ENCODE data around the gene RBM17.
"Not testable (repeated sequence)": the region's sequence is repeated elsewhere in the genome, so short reads cannot be mapped to it uniquely, and the experiment has no call there.

The RBM17 gene

DNA sequence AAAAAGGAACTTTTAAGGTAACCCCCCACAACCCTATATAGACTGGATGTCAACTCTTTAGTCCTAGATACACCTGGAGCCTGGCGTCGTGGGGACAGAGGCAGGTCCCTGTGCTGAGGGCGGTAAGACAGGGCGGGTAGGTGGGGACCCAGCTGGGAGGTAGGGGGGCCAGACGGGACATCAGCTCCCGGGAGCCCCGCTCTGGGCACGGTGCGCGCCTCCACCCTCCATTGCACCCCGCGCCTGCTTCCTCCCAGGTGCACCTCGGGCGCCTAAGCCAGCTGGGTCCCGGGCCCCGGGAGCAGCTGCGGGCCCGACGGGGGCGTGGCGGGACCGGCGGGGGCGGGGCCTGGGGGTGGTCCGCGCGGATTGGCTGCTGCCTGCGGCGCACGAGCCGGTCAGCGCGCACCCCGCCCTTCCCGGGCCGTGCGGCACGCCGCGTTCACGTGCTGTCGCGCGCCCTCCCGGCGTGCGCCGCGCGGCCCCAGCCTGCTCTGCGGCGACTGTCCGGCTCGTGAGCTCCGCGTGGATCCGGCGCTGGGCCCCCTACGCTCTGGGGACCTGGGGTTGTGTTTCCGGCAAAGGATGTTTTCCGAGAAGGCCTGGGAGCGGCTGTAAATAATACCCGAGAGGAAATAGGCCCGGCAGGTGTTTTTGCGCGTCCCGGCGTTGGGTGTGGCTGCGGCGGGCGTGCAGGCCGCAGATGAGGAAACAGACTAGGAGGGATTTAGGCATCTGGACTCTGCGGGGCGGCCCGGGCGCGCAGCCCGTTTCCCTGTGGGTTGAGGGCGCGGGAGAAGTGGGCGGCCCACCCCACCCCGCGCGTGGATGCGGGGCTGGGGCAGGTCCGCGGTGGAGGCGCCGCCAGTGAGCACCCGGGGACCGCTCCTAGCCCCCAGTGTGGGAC is 74.8 kb downstream of the RBM17 start:
- DNase-seq: peak; percentile 93

DNA sequence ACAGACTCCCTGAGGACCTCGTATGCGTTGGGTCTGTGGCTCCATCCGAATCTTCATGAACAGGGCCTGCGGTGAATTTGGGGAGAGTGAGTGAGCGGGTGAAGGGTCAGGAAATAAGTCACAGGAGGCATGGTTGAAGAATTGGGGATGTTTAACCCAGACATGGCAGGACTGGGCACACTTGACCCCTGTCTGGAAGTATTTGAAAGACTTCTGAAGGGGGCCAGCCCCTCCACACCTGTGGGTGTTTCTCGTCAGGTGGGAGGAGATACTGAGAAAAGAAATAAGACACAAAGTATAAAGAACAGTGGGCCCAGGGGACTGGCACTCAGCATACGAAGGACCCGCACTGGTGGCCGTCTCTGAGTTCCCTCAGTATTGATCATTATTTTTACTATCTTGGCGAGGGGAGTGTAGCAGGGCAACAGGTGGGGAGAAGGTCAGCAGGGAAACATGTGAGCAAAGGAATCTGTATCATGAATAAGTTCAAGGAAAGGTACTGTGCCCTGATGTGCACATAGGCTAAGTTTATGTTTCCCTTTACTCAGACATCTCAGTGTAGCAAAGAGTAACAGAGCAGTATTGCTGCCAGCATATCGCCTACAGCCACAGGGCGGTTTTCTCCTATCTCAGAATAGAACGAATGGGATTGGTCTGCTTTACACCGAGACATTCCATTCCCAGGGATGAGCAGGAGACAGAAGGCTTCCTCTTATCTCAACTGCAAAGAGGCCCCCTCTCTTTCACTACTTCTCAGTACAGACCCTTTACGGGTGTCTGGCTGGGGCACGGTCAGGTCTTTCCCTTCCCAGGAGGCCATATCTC is 75.6 kb downstream of the RBM17 start:
- DNase-seq: peak; percentile 22

- no peak for DNase-seq
These were observed 76.4 kb downstream of the RBM17 start for GRCh38 chr10:6165221-6165725.

DNA sequence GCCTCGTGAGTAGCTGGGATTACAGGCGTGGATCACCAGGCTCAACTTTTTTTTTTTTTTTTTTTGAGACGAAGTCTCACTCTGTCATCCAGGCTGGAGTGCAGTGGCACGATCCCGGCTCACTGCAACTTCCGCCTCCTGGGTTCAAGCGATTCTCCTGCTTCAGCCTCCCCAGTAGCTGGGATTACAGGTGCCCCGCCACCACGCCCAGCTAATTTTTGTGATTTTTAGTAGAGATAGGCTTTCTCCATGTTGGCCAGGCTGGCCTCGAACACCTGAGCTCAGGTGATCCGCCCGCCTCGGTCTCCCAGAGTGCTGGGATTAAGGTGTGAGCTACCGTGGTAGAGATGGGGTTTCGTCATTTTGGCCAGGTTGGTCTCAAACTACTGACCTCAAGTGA is 77.1 kb downstream of the RBM17 start:
- DNase-seq: not testable (repeated sequence)

All from activated CD4-positive, alpha-beta T cell treated with anti-CD3 and anti-CD28 coated beads for 48 hours (primary cell).